Measurements from ENCODE around the gene JAZF1. TPM values are rescaled to one million over a fixed set of nuclear protein-coding genes. Genes with fewer than 3 reads are reported as not detected.
"Not testable (repeated sequence)": the region's sequence is repeated elsewhere in the genome, so short reads cannot be mapped to it uniquely, and the experiment has no call there.

JAZF1 gene
- total RNA-seq, 1 donor from 2014 or later: 23.2 TPM

GRCh38 chr7:27861747-27862146 is 318.8 kb downstream of the JAZF1 start:
- ATAC-seq: no peak
- no peak for DNase-seq
- intact Hi-C loops (cut with micrococcal nuclease): no loop called here

GRCh38 chr7:27860800-27861199 is 319.8 kb downstream of the JAZF1 start:
- DNase-seq: no peak
- intact Hi-C loops (cut with micrococcal nuclease): no loop called here
- no peak for ATAC-seq

- DNase-seq; intact Hi-C loops (cut with micrococcal nuclease); ATAC-seq: not testable (repeated sequence)
These were observed 323.7 kb downstream of the JAZF1 start for GRCh38 chr7:27856703-27857485.

GRCh38 chr7:27850531-27850930 is 330.1 kb downstream of the JAZF1 start:
- no peak for DNase-seq
- ATAC-seq: no peak
- intact Hi-C loops (cut with micrococcal nuclease): no loop called here

- intact Hi-C loops (cut with micrococcal nuclease): no loop called here
- no peak for DNase-seq
- ATAC-seq: no peak
These were observed 334.2 kb downstream of the JAZF1 start for GRCh38 chr7:27846388-27846787.

GRCh38 chr7:27843584-27844305 is 336.9 kb downstream of the JAZF1 start:
- ATAC-seq (no peak), DNase-seq (no peak)
- intact Hi-C loops (cut with micrococcal nuclease): no loop called here

GRCh38 chr7:27842851-27843250 is 337.7 kb downstream of the JAZF1 start:
- intact Hi-C loops (cut with micrococcal nuclease): no loop called here
- no peak for ATAC-seq
- no peak for DNase-seq

- ATAC-seq (no peak), DNase-seq (no peak)
- intact Hi-C loops (cut with micrococcal nuclease): no loop called here
These were observed 338.4 kb downstream of the JAZF1 start for GRCh38 chr7:27842094-27842692.

GRCh38 chr7:27840760-27841364 is 339.7 kb downstream of the JAZF1 start:
- DNase-seq (no peak), ATAC-seq (no peak)
- intact Hi-C loops (cut with micrococcal nuclease): no loop called here

GRCh38 chr7:27840313-27840712 is 340.3 kb downstream of the JAZF1 start:
- intact Hi-C loops (cut with micrococcal nuclease): no loop called here
- no peak for DNase-seq
- no peak for ATAC-seq

GRCh38 chr7:27839099-27839498 is 341.5 kb downstream of the JAZF1 start:
- no peak for ATAC-seq
- intact Hi-C loops (cut with micrococcal nuclease): no loop called here
- no peak for DNase-seq

- DNase-seq (no peak), ATAC-seq (no peak)
- intact Hi-C loops (cut with micrococcal nuclease): no loop called here
These were observed 344.1 kb downstream of the JAZF1 start for GRCh38 chr7:27836536-27836935.

GRCh38 chr7:27835376-27835775 is 345.2 kb downstream of the JAZF1 start:
- DNase-seq (no peak), ATAC-seq (peak; percentile 69)
- intact Hi-C loops (cut with micrococcal nuclease): no loop called here

- intact Hi-C loops (cut with micrococcal nuclease): no loop called here
- peak; percentile 41 for DNase-seq
These were observed 346.2 kb downstream of the JAZF1 start for GRCh38 chr7:27834179-27834921.

GRCh38 chr7:27826357-27826756 is 354.2 kb downstream of the JAZF1 start:
- peak; percentile 34 for ATAC-seq
- intact Hi-C loops (cut with micrococcal nuclease): no loop called here
- DNase-seq: no peak

More at GRCh38 chr7:27834179-27834921, 346.2 kb downstream of the JAZF1 start:
- ATAC-seq: peak; percentile 91

GRCh38 chr7:27825891-27826290 is 354.7 kb downstream of the JAZF1 start:
- intact Hi-C loops (cut with micrococcal nuclease): no loop called here
- no peak for DNase-seq
- ATAC-seq: peak; percentile 65

GRCh38 chr7:27822245-27822644 is 358.4 kb downstream of the JAZF1 start:
- DNase-seq: no peak
- intact Hi-C loops (cut with micrococcal nuclease): no loop called here
- no peak for ATAC-seq

- intact Hi-C loops (cut with micrococcal nuclease): no loop called here
- ATAC-seq (no peak), DNase-seq (no peak)
These were observed 367.9 kb downstream of the JAZF1 start for GRCh38 chr7:27812706-27813105.

GRCh38 chr7:27810186-27810585 is 370.4 kb downstream of the JAZF1 start:
- no peak for DNase-seq
- intact Hi-C loops (cut with micrococcal nuclease): no loop called here
- ATAC-seq: no peak
